Measurements from ENCODE around the gene MAST3. TPM values are rescaled to one million over a fixed set of nuclear protein-coding genes. Genes with fewer than 3 reads are reported as not detected.

Gene MAST3
- total RNA-seq, 2 donors from 2014 or later: 6.1 to 10.8 TPM

DNA sequence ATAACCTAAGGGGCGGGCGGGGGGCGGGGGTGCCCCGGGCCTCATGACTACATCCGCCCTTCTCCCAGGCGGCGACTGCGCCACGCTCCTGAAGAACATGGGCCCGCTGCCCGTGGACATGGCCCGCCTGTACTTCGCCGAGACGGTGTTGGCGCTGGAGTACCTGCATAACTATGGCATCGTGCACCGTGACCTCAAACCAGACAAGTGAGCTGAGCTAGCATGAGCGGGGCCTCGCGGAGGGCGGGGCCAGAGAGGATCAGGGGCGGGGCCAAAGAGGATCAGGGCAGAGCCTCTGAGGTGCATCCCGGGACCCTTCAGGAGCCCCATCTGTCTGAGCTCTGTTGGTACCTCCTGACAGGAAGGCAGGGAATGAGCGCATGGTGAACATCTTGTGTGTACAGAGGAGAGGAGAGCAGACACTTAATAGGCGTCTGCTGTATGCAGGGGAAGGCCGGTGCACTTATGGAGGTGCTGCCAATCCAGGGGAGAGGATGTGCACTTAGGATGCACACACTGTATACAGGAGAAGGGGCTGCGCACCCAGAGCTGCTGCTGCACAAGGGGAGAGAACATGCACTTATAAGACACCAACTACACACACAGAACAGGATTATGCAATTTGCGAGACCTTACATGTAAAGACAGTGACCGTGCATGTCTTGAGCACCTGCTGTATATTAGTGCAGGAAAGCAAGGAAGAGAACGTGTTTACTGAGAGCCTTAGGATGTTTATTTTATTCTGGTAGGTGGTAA is 34.4 kb downstream of the MAST3 start:
- Histone ChIP-seq H3K9me3 (no peaks in the 10 kb centered on the region), H3K27me3 (replicated peaks; ENCODE audit: insufficient read depth) (no peaks in the 10 kb centered on the region), H3K27ac (no peak overlapping the region), H3K36me3 (no peaks in the 10 kb centered on the region), H3K4me3 (no peak overlapping the region), H3K4me1 (replicated peaks) (no peaks in the 10 kb centered on the region)
- 84% methylated on average over 31 of the region's 31 CpGs for WGBS
- intact Hi-C loops (cut with DNase I): no loop called here
- DNase-seq (ENCODE audit: low spot score): no peak
- TF ChIP-seq POLR2AphosphoS5 (IDR thresholded peaks at IDR 0.05): no peak
- TF ChIP-seq, protein P1, sequence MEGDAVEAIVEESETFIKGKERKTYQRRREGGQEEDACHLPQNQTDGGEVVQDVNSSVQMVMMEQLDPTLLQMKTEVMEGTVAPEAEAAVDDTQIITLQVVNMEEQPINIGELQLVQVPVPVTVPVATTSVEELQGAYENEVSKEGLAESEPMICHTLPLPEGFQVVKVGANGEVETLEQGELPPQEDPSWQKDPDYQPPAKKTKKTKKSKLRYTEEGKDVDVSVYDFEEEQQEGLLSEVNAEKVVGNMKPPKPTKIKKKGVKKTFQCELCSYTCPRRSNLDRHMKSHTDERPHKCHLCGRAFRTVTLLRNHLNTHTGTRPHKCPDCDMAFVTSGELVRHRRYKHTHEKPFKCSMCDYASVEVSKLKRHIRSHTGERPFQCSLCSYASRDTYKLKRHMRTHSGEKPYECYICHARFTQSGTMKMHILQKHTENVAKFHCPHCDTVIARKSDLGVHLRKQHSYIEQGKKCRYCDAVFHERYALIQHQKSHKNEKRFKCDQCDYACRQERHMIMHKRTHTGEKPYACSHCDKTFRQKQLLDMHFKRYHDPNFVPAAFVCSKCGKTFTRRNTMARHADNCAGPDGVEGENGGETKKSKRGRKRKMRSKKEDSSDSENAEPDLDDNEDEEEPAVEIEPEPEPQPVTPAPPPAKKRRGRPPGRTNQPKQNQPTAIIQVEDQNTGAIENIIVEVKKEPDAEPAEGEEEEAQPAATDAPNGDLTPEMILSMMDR (IDR thresholded peaks at IDR 0.05): no peak
- TF ChIP-seq POLR2A (IDR thresholded peaks at IDR 0.05): no peak

DNA sequence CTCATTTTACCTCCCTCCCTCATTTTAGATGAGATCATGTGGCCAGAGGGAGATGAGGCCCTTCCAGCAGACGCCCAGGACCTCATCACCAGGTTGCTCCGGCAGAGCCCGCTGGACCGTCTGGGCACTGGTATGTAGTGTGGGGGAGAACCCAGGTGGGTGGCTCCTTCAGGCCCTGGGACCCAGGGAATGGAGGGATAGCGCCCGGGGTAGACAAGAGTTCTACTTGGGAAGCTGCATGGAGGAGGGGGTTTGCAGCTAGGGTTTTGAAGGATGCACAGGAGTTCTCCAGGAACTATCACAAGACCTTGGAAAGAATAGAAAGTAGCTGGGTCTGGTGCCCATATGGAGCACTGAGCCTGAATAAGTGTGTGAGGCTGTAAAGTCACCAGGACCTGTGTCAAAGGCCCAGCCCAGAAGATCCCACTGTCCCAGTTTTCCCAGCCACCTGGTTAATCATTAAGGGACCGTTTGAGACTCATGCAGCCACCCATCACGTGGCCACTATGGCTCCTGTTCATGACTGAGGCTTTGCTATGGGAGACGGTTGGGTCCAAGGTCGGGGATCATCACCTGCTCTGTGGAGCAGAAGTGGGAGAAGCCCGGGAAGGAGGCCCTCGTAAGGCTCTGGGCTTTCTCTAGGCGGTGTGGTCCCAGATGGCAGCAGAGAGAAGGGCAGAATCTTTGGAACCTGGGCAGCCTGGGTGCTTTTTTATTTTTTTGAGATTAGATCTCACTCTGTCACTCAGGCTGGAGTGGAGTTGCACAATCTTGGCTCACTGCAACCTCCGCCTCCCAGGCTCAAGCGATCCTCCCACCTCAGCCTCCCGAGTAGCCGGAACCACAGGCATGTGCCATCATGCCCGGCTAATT is 38.4 kb downstream of the MAST3 start:
- 83% methylated on average over 18 of the region's 18 CpGs for WGBS
- intact Hi-C loops (cut with DNase I): no loop called here

DNA sequence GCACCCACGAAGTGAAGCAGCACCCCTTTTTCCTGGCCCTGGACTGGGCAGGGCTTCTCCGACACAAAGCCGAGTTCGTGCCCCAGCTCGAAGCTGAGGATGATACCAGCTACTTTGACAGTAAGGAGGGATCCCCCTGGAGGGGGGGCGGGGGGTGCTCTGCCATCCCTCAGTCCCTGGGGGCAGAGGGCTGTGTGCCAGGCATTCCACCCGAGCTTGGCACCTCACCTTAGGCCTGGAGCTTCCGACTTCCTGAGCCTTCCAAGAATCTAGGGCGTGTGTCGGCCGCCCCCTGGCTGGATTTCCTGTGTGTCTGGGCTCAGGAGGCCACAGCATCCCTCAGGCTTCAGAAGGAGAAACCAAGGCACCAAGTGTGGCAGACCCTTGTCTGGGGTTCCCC is 39.7 kb downstream of the MAST3 start:
- 58% methylated on average over 11 of the region's 11 CpGs for WGBS
- no peak for DNase-seq (ENCODE audit: low spot score)
- Histone ChIP-seq H3K27me3 (replicated peaks; ENCODE audit: insufficient read depth) (no peaks in the 10 kb centered on the region), H3K9me3 (no peaks in the 10 kb centered on the region), H3K4me3 (no peak overlapping the region), H3K36me3 (no peaks in the 10 kb centered on the region), H3K4me1 (replicated peaks) (no peaks in the 10 kb centered on the region), H3K27ac (no peak overlapping the region)
- intact Hi-C loops (cut with DNase I): no loop called here
- no peak for TF ChIP-seq POLR2A (IDR thresholded peaks at IDR 0.05)
- TF ChIP-seq POLR2AphosphoS5 (IDR thresholded peaks at IDR 0.05): no peak
- TF ChIP-seq, protein P1 (IDR thresholded peaks at IDR 0.05): no peak

More for the DNA sequence above, 38.4 kb downstream of the MAST3 start:
- no peak overlapping the region for H3K27ac ChIP-seq
- H3K9me3 ChIP-seq: no peaks in the 10 kb centered on the region
- H3K4me1 ChIP-seq (replicated peaks): no peaks in the 10 kb centered on the region
- TF ChIP-seq POLR2AphosphoS5 (IDR thresholded peaks at IDR 0.05) (no peak), POLR2A (IDR thresholded peaks at IDR 0.05) (no peak)
- TF ChIP-seq, protein P1 (IDR thresholded peaks at IDR 0.05): no peak
- no peaks in the 10 kb centered on the region for H3K36me3 ChIP-seq
- DNase-seq (ENCODE audit: low spot score): no peak
- no peak overlapping the region for H3K4me3 ChIP-seq
- H3K27me3 ChIP-seq (replicated peaks; ENCODE audit: insufficient read depth): no peaks in the 10 kb centered on the region

DNA sequence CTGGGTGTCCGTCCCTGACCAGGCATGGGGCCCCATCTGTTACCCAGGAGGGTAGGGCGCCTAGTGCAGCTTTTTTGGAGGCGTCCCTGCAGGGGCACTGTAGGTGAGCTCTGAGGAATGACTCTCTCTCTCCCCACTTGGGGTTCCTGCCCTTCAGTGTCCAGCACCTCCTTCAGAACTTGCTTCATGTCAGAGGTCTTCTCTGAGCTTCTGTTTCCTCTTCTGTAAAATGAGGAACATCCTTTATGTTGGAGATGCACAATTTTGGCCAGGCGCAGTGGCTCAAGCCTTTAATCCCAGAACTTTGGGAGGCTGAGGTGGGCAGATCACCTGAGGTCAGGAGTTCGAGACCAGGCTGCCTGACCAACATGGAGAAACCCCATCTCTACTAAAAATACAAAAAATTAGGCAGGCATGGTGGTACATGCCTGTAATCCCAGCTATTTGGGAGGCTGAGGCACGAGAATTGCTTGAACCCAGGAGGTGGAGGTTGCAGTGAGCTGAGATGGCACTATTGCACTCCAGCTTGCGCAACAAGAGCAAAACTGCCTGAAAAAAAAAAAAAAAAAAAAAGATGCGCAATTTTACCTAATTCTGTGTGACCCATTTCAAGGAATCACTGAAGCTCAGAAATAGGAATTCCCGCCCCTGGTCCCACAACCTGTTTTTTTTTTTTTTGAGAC is 40.2 kb downstream of the MAST3 start:
- intact Hi-C loops (cut with DNase I): no loop called here
- H3K27ac ChIP-seq: no peak overlapping the region
- H3K27me3 ChIP-seq (replicated peaks; ENCODE audit: insufficient read depth): no peaks in the 10 kb centered on the region
- H3K36me3 ChIP-seq: no peaks in the 10 kb centered on the region
- 93% methylated on average over 9 of the region's 9 CpGs for WGBS
- H3K4me1 ChIP-seq (replicated peaks): no peaks in the 10 kb centered on the region
- no peak overlapping the region for H3K4me3 ChIP-seq
- no peaks in the 10 kb centered on the region for H3K9me3 ChIP-seq
- no peak for DNase-seq (ENCODE audit: low spot score)
- TF ChIP-seq POLR2AphosphoS5 (IDR thresholded peaks at IDR 0.05): no peak
- TF ChIP-seq POLR2A (IDR thresholded peaks at IDR 0.05): no peak
- TF ChIP-seq, protein P1 (IDR thresholded peaks at IDR 0.05): no peak

Data from prostate gland (tissue), 2 donors.